Measurements from ENCODE around the gene EVX1.
A peak's percentile ranks its signal among the peaks of the same experiment; 100 is the strongest.

Gene EVX1

GRCh38 chr7:27197137-27198042, 45.2 kb upstream of the EVX1 start:
- TF ChIP-seq, protein P1, sequence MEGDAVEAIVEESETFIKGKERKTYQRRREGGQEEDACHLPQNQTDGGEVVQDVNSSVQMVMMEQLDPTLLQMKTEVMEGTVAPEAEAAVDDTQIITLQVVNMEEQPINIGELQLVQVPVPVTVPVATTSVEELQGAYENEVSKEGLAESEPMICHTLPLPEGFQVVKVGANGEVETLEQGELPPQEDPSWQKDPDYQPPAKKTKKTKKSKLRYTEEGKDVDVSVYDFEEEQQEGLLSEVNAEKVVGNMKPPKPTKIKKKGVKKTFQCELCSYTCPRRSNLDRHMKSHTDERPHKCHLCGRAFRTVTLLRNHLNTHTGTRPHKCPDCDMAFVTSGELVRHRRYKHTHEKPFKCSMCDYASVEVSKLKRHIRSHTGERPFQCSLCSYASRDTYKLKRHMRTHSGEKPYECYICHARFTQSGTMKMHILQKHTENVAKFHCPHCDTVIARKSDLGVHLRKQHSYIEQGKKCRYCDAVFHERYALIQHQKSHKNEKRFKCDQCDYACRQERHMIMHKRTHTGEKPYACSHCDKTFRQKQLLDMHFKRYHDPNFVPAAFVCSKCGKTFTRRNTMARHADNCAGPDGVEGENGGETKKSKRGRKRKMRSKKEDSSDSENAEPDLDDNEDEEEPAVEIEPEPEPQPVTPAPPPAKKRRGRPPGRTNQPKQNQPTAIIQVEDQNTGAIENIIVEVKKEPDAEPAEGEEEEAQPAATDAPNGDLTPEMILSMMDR (IDR thresholded peaks at IDR 0.05; ENCODE audit: low read depth, low read length) = no peak
- Histone ChIP-seq H3K27me3 (ENCODE audit: insufficient read depth, low read depth, severe bottlenecking) (peaks cover 90% of the 10 kb centered on the region), H3K36me3 (no peaks in the 10 kb centered on the region), H3K27ac (no peak overlapping the region), H3K4me3 (ENCODE audit: low read depth, low read length) (no peak overlapping the region), H3K9me3 (ENCODE audit: severe bottlenecking) (peaks cover 5% of the 10 kb centered on the region)
- no peak for DNase-seq

GRCh38 chr7:27198138-27198841, 44.3 kb upstream of the EVX1 start:
- TF ChIP-seq, protein P1 (IDR thresholded peaks at IDR 0.05; ENCODE audit: low read depth, low read length) = no peak
- H3K4me3 ChIP-seq (ENCODE audit: low read depth, low read length) = no peak overlapping the region
- H3K9me3 ChIP-seq (ENCODE audit: severe bottlenecking) = peaks cover 5% of the 10 kb centered on the region
- H3K36me3 ChIP-seq = no peaks in the 10 kb centered on the region
- no peak for DNase-seq
- H3K27me3 ChIP-seq (ENCODE audit: insufficient read depth, low read depth, severe bottlenecking) = peaks cover 90% of the 10 kb centered on the region
- no peak overlapping the region for H3K27ac ChIP-seq

- Histone ChIP-seq H3K27me3 (ENCODE audit: insufficient read depth, low read depth, severe bottlenecking) (peaks cover 90% of the 10 kb centered on the region), H3K27ac (no peak overlapping the region), H3K9me3 (ENCODE audit: severe bottlenecking) (peaks cover 5% of the 10 kb centered on the region), H3K36me3 (no peaks in the 10 kb centered on the region), H3K4me3 (ENCODE audit: low read depth, low read length) (peak overlapping the region; percentile 12; the same call in 1 of the 2 replicates)
- TF ChIP-seq, protein P1 (IDR thresholded peaks at IDR 0.05; ENCODE audit: low read depth, low read length) = no peak
- DNase-seq = peak; percentile 29
These were observed 43.5 kb upstream of the EVX1 start for GRCh38 chr7:27198871-27199801.

DNA sequence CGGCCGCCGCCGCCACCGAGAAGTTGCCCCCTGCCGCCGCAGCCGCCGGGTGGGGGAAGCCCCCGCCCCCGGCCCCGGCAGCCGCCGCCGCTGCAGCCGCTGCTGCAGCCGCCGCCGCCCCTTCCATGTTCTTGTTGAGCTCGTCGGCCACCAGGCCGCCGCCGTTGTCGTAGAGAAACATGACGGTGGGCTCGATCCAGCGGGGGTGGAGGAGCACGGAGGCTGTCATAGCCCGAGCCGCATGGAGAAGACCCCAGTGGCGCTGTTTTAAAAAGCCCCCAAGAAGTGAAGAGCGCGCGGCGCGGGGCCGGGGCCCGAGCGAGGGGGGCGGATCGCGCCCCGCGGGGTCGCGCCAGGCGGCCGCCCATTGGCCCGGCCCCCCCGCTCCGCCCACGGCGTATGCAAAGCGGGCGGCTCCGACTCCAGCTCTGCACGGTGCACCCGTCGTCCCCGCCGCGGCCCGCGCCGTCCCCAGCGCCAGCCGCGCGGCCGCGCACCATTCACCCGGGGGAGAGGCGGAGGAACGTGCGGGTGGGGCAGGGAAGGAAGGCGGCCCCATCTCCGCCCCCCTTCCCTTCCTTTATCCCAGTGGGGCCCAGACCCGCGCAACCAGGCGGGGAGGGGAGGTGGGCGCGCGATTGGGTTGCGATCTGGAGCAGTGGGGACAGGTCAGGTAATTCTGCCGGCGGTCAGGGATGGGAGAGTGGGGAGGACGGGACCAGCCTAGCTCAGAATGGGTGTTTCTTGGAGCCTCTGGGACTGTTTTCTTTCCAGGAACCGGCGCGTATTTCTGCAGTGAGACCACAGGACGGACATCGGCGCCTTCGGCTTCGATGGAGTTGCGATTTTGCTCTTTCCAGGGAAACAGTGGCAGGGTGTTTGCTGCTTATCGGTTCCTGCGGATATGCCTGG, 42.5 kb upstream of the EVX1 start, which contains the start of gene HOXA13:
Gene HOXA13, minus strand, starts transcription at position 243 of the 912 bp plus-strand sequence. Its CDS starts 14 bp downstream, at position 229.
- H3K9me3 ChIP-seq (ENCODE audit: severe bottlenecking) = peaks cover 5% of the 10 kb centered on the region
- TF ChIP-seq, protein P1 (IDR thresholded peaks at IDR 0.05; ENCODE audit: low read depth, low read length) = no peak
- peaks cover 92% of the 10 kb centered on the region for H3K27me3 ChIP-seq (ENCODE audit: insufficient read depth, low read depth, severe bottlenecking)
- no peaks in the 10 kb centered on the region for H3K36me3 ChIP-seq
- peak within 1 kb of the TSS; percentile 35 for H3K4me3 ChIP-seq (ENCODE audit: low read depth, low read length)
- peak; percentile 38 for DNase-seq
- no peak within 1 kb of the TSS for H3K27ac ChIP-seq

All from WERI-Rb-1 (cell line).